ENCODE data around the gene MAOA. TPM values are rescaled to one million over a fixed set of nuclear protein-coding genes. Genes with fewer than 3 reads are reported as not detected.
A peak's percentile ranks its signal among the peaks of the same experiment; 100 is the strongest.

MAOA gene
- total RNA-seq, 1 donor from 2014 or later, result 1.8 TPM

GRCh38 chrX:43641691-43642090, 14.4 kb upstream of the MAOA start:
- TF ChIP-seq CTCF (IDR thresholded peaks at IDR 0.05; ENCODE audit: insufficient read depth, low read depth, low read length), result no peak
- TF ChIP-seq EZH2 (IDR thresholded peaks at IDR 0.05; ENCODE audit: insufficient read depth, low read length), result no peak
- peaks cover 13% of the 10 kb centered on the region for H3K4me1 Mint-ChIP-seq (ENCODE audit: low read depth, unreplicated experiment)
- H4K20me1 ChIP-seq (ENCODE audit: insufficient read depth, low read length), result no peaks in the 10 kb centered on the region
- H3K4me1 ChIP-seq (ENCODE audit: insufficient read depth, low read length), result peaks cover 12% of the 10 kb centered on the region
- no peak overlapping the region for H3K4me3 Mint-ChIP-seq (ENCODE audit: unreplicated experiment)
- H3K27ac ChIP-seq (ENCODE audit: low read depth, low read length), result no peak overlapping the region
- H3K27ac Mint-ChIP-seq (ENCODE audit: unreplicated experiment), result no peak overlapping the region
- H3K9me3 Mint-ChIP-seq (ENCODE audit: unreplicated experiment), result no peaks in the 10 kb centered on the region
- no peak overlapping the region for H3K4me3 ChIP-seq (ENCODE audit: insufficient read depth, low read depth, low read length)
- no peaks in the 10 kb centered on the region for H3K36me3 Mint-ChIP-seq (ENCODE audit: low read depth, unreplicated experiment)
- no peaks in the 10 kb centered on the region for H3K79me2 ChIP-seq (ENCODE audit: insufficient read depth, low read length)
- H3K36me3 ChIP-seq (ENCODE audit: insufficient read depth, low read length), result no peaks in the 10 kb centered on the region
- no peak overlapping the region for H3K9ac ChIP-seq (ENCODE audit: low read length)
- H3K27me3 ChIP-seq (ENCODE audit: insufficient read depth, low read length), result no peaks in the 10 kb centered on the region
- no peak overlapping the region for H3K4me2 ChIP-seq (ENCODE audit: low read length)
- H3K27me3 Mint-ChIP-seq (ENCODE audit: low read depth, unreplicated experiment), result peaks cover 3% of the 10 kb centered on the region
- H2AFZ ChIP-seq (ENCODE audit: low read depth, low read length), result no peak overlapping the region
- no peaks in the 10 kb centered on the region for H3K9me3 ChIP-seq (ENCODE audit: insufficient read depth, low read depth, low read length)
- no peak for DNase-seq (ENCODE audit: low read depth)
- FAIRE-seq, result peak; percentile 60

- no peak overlapping the region for H3K27ac ChIP-seq (ENCODE audit: low read depth, low read length)
- H3K4me1 Mint-ChIP-seq (ENCODE audit: low read depth, unreplicated experiment), result peaks cover 13% of the 10 kb centered on the region
These were observed 12.9 kb upstream of the MAOA start for GRCh38 chrX:43643201-43643600.

More at GRCh38 chrX:43643201-43643600, 12.9 kb upstream of the MAOA start:
- DNase-seq (ENCODE audit: low read depth) (no peak), FAIRE-seq (no peak)
- no peak for TF ChIP-seq CTCF (IDR thresholded peaks at IDR 0.05; ENCODE audit: insufficient read depth, low read depth, low read length)
- TF ChIP-seq EZH2 (IDR thresholded peaks at IDR 0.05; ENCODE audit: insufficient read depth, low read length), result no peak
- Histone ChIP-seq H3K9ac (ENCODE audit: low read length) (no peak overlapping the region), H3K79me2 (ENCODE audit: insufficient read depth, low read length) (no peaks in the 10 kb centered on the region), H3K9me3 (ENCODE audit: insufficient read depth, low read depth, low read length) (no peaks in the 10 kb centered on the region), H3K36me3 (ENCODE audit: insufficient read depth, low read length) (no peaks in the 10 kb centered on the region), H3K4me1 (ENCODE audit: insufficient read depth, low read length) (peaks cover 12% of the 10 kb centered on the region), H2AFZ (ENCODE audit: low read depth, low read length) (no peak overlapping the region), H3K4me2 (ENCODE audit: low read length) (peak overlapping the region; percentile 52), H4K20me1 (ENCODE audit: insufficient read depth, low read length) (no peaks in the 10 kb centered on the region), H3K4me3 (ENCODE audit: insufficient read depth, low read depth, low read length) (no peak overlapping the region), H3K27me3 (ENCODE audit: insufficient read depth, low read length) (no peaks in the 10 kb centered on the region)
- Mint-ChIP-seq H3K27me3 (ENCODE audit: low read depth, unreplicated experiment) (no peaks in the 10 kb centered on the region), H3K36me3 (ENCODE audit: low read depth, unreplicated experiment) (no peaks in the 10 kb centered on the region), H3K4me3 (ENCODE audit: unreplicated experiment) (no peak overlapping the region), H3K27ac (ENCODE audit: unreplicated experiment) (peak overlapping the region; percentile 69), H3K9me3 (ENCODE audit: unreplicated experiment) (no peaks in the 10 kb centered on the region)
